H1 (cell line): ENCODE measurements around the gene CFHR1. TPM values are rescaled to one million over a fixed set of nuclear protein-coding genes. Genes with fewer than 3 reads are reported as not detected.

Experiments
- CTCF ChIA-PET: fragments of 300-600 bp; sonication (Branson Sonifier 250); formaldehyde crosslinking; loops from one replicate; lab custom pipeline; 2021; ENCODE audit not compliant: partially characterized antibody; lab: Charles Lee
- POLR2A ChIA-PET: fragments of 300-600 bp; sonication (Branson Sonifier 250); formaldehyde crosslinking; loops from one replicate; lab custom pipeline; 2021; ENCODE audit warnings: inconsistent platforms; ENCODE audit not compliant: partially characterized antibody; lab: Charles Lee
- DNase-seq, 2 experiments: peaks; one replicate each; pipeline versions ENCODE4 v3.0.0 to v3.0.0-alpha.2; 2010 to 2022; ENCODE audit warnings: low spot score in 2 of 2, low read depth in 1 of 2, mixed read lengths in 1 of 2
- FAIRE-seq: peaks from 2 replicates; lab custom pipeline; 2011; peaks lifted over from hg19 to GRCh38; lab: Jason Lieb, UNC
- H2AFZ ChIP-seq: 2 replicates; pipeline ENCODE4 v1.8.1; 2012; ENCODE audit warnings: low read length, inconsistent platforms
- H2AK5ac ChIP-seq: 2 replicates; pipeline ENCODE4 v1.6.1; 2013; ENCODE audit warnings: low read depth, low read length
- H2BK120ac ChIP-seq: replicated peaks from 2 replicates; pipeline ENCODE3; 2013; ENCODE audit warnings: low read depth, low read length, inconsistent platforms
- H2BK12ac ChIP-seq: 2 replicates; pipeline ENCODE4 v1.6.1; 2013; ENCODE audit warnings: low read depth, low read length
- H2BK15ac ChIP-seq: 2 replicates; pipeline ENCODE4 v1.6.1; 2013; ENCODE audit warnings: low read length
- H2BK20ac ChIP-seq: 2 replicates; pipeline ENCODE4 v1.6.1; 2013; ENCODE audit warnings: low read length
- H2BK5ac ChIP-seq: 2 replicates; pipeline ENCODE4 v1.6.1; 2013; ENCODE audit warnings: low read depth, low read length
- H3K14ac ChIP-seq: 2 replicates; pipeline ENCODE4 v1.6.1; 2013; ENCODE audit warnings: inconsistent platforms; ENCODE audit not compliant: insufficient read length
- H3K18ac ChIP-seq: 2 replicates; pipeline ENCODE4 v1.6.1; 2013; ENCODE audit warnings: low read length; ENCODE audit errors: extremely low read depth
- H3K23ac ChIP-seq: 2 replicates; pipeline ENCODE4 v1.6.1; 2013; ENCODE audit warnings: inconsistent platforms; ENCODE audit not compliant: insufficient read length
- H3K23me2 ChIP-seq: 2 replicates; pipeline ENCODE4 v1.6.1; 2013; ENCODE audit warnings: low read depth, low read length
- H3K27ac ChIP-seq: 2 replicates; pipeline ENCODE4 v1.6.1; 2011; ENCODE audit warnings: low read depth, low read length, inconsistent platforms
- H3K27me3 ChIP-seq, 4 experiments: replicated peaks in 1 of 4; 1 replicate in 1 of 4; 2 replicates in 3 of 4; pipeline versions ENCODE4 v1.6.1 to v1.8.1; 2011 to 2013; ENCODE audit warnings: low read length in 3 of 4, mild to moderate bottlenecking in 3 of 4, inconsistent platforms in 2 of 4, mixed read lengths in 2 of 4, moderate library complexity in 1 of 4; ENCODE audit not compliant: control insufficient read depth in 3 of 4, insufficient read depth in 3 of 4; ENCODE audit errors: extremely low read depth in 1 of 4
- H3K36me3 ChIP-seq, 4 experiments: 2 replicates each; pipeline versions ENCODE4 v1.6.1 to v1.8.1; 2011 to 2013; ENCODE audit warnings: mild to moderate bottlenecking in 4 of 4, low read length in 3 of 4, moderate library complexity in 2 of 4, control low read depth in 1 of 4, inconsistent platforms in 1 of 4; ENCODE audit not compliant: insufficient read depth in 4 of 4, control insufficient read depth in 2 of 4
- H3K4ac ChIP-seq: replicated peaks from 2 replicates; pipeline ENCODE3; 2013; ENCODE audit warnings: low read length, low read depth, mixed read lengths, inconsistent platforms; ENCODE audit not compliant: insufficient read length
- H3K4me1 ChIP-seq, 4 experiments: replicated peaks in 1 of 4; 1 replicate in 1 of 4; 2 replicates in 3 of 4; pipeline versions ENCODE4 v1.6.1 to v1.8.1; 2011 to 2013; ENCODE audit warnings: low read length in 3 of 4, inconsistent platforms in 2 of 4, mixed read lengths in 1 of 4; ENCODE audit not compliant: insufficient read depth in 4 of 4, control insufficient read depth in 3 of 4
- H3K4me2 ChIP-seq, 2 experiments: 2 replicates each; pipeline versions ENCODE4 v1.6.1 to v1.8.1; 2011 to 2013; ENCODE audit warnings: low read depth in 2 of 2, low read length in 2 of 2, control low read depth in 1 of 2, inconsistent platforms in 1 of 2, mild to moderate bottlenecking in 1 of 2; ENCODE audit not compliant: insufficient read depth in 1 of 2
- H3K4me3 ChIP-seq, 4 experiments: fragments of 200-600, 300-600 bp in 1 of 4; sonication (generic), shearing (Covaris generic), sonication (Bioruptor Twin) in 1 of 4; 2 replicates each; pipeline versions ENCODE4 v1.5.1 to v1.8.1; 2011 to 2016; ENCODE audit warnings: low read length in 4 of 4, low read depth in 3 of 4, control low read depth in 2 of 4, inconsistent platforms in 2 of 4, mild to moderate bottlenecking in 2 of 4, mixed read lengths in 1 of 4, moderate library complexity in 1 of 4; ENCODE audit not compliant: insufficient read depth in 2 of 4; ENCODE audit errors: extremely low read depth in 1 of 4
- H3K56ac ChIP-seq: replicated peaks from 2 replicates; pipeline ENCODE3; 2013; ENCODE audit warnings: low read depth, mild to moderate bottlenecking, mixed read lengths, low read length, inconsistent platforms; ENCODE audit not compliant: insufficient read length
- H3K79me1 ChIP-seq: 2 replicates; pipeline ENCODE4 v1.6.1; 2013; ENCODE audit warnings: low read depth, low read length, control low read depth
- H3K79me2 ChIP-seq, 2 experiments: 2 replicates each; pipeline versions ENCODE4 v1.6.1 to v1.8.1; 2012 to 2013; ENCODE audit warnings: low read length in 2 of 2, mild to moderate bottlenecking in 2 of 2, inconsistent platforms in 1 of 2; ENCODE audit not compliant: insufficient read depth in 2 of 2, control insufficient read depth in 1 of 2
- H3K9ac ChIP-seq, 4 experiments: replicated peaks in 1 of 4; 1 replicate in 1 of 4; 2 replicates in 3 of 4; pipeline versions ENCODE4 v1.6.1 to v1.8.1; 2011 to 2013; ENCODE audit warnings: low read depth in 3 of 4, low read length in 3 of 4, control low read depth in 2 of 4, mild to moderate bottlenecking in 2 of 4, moderate library complexity in 2 of 4, inconsistent platforms in 1 of 4; ENCODE audit errors: extremely low read depth in 1 of 4
- H3K9me3 ChIP-seq, 2 experiments: 2 replicates each; pipeline versions ENCODE4 v1.6.1 to v1.8.1; 2012 to 2013; ENCODE audit warnings: mild to moderate bottlenecking in 2 of 2, moderate library complexity in 2 of 2, control low read depth in 1 of 2, inconsistent platforms in 1 of 2, low read depth in 1 of 2, low read length in 1 of 2, mixed read lengths in 1 of 2; ENCODE audit not compliant: insufficient read depth in 2 of 2
- H4K20me1 ChIP-seq, 2 experiments: replicated peaks in 1 of 2; 2 replicates each; pipeline versions ENCODE3 to v1.8.1; 2011 to 2013; ENCODE audit warnings: inconsistent platforms in 2 of 2, low read length in 2 of 2, mild to moderate bottlenecking in 1 of 2; ENCODE audit not compliant: insufficient read depth in 2 of 2, control insufficient read depth in 1 of 2
- H4K5ac ChIP-seq: 2 replicates; pipeline ENCODE4 v1.6.1; 2013; ENCODE audit warnings: low read length, low read depth, mixed read lengths, inconsistent platforms; ENCODE audit not compliant: insufficient read length
- H4K8ac ChIP-seq: 2 replicates; pipeline ENCODE4 v1.8.0; 2013; ENCODE audit warnings: mild to moderate bottlenecking, moderate library complexity, low read length, inconsistent platforms; ENCODE audit not compliant: insufficient read depth; ENCODE audit errors: extremely low read depth
- H4K91ac ChIP-seq: replicated peaks from 2 replicates; pipeline ENCODE3; 2013; ENCODE audit warnings: low read length, mixed read lengths, inconsistent platforms; ENCODE audit not compliant: insufficient read length
- ASH2L ChIP-seq: fragments of 200-600, 300-600 bp; sonication (generic); IDR thresholded peaks from one replicate; pipeline ENCODE4 v1.7.1; 2017; ENCODE audit warnings: low read length
- BCL11A ChIP-seq, 2 experiments: IDR thresholded peaks; one replicate each; pipeline ENCODE4 v1.6.1; 2011; ENCODE audit warnings: low read depth in 2 of 2, low read length in 2 of 2, mild to moderate bottlenecking in 2 of 2
- BRCA1 ChIP-seq: IDR thresholded peaks from 2 replicates; pipeline ENCODE4 v1.6.1; 2012; ENCODE audit warnings: low read depth, low read length, improper control_type of control experiment
- EP300 ChIP-seq, 2 experiments: IDR thresholded peaks; 1 replicate in 1 of 2; 2 replicates in 1 of 2; pipeline ENCODE4 v1.6.1; 2011 to 2012; ENCODE audit warnings: low read depth in 2 of 2, low read length in 2 of 2, mild to moderate bottlenecking in 2 of 2, borderline replicate concordance in 1 of 2, inconsistent platforms in 1 of 2, moderate library complexity in 1 of 2
- EZH2 ChIP-seq: fragments of 200-600 bp; sonication (generic); IDR thresholded peaks from 2 replicates; pipeline ENCODE4 v1.7.1; 2012; ENCODE audit warnings: low read depth, mild to moderate bottlenecking, moderate library complexity, low read length, inconsistent platforms; ENCODE audit not compliant: severe bottlenecking
- GTF2F1 ChIP-seq: IDR thresholded peaks from 2 replicates; pipeline ENCODE4 v1.6.1; 2012; ENCODE audit warnings: low read depth, low read length, improper control_type of control experiment, borderline replicate concordance
- HDAC2 ChIP-seq, 2 experiments: fragments of 300-600 bp in 1 of 2; sonication (generic) in 1 of 2; IDR thresholded peaks; 2 replicates each; pipeline ENCODE4 v1.6.1; 2011 to 2012; ENCODE audit warnings: low read depth in 2 of 2, low read length in 2 of 2, mild to moderate bottlenecking in 2 of 2, moderate library complexity in 2 of 2, borderline replicate concordance in 1 of 2, inconsistent platforms in 1 of 2
- MAFK ChIP-seq: IDR thresholded peaks from 2 replicates; pipeline ENCODE4 v1.6.1; 2012; ENCODE audit warnings: low read depth, mild to moderate bottlenecking, improper control_type of control experiment, low read length
- POLR2A ChIP-seq, 2 experiments: IDR thresholded peaks; 1 replicate in 1 of 2; 2 replicates in 1 of 2; pipeline ENCODE4 v1.6.1; 2011; ENCODE audit warnings: low read depth in 2 of 2, low read length in 2 of 2, mild to moderate bottlenecking in 2 of 2; ENCODE audit errors: control extremely low read depth in 1 of 2
- SIN3A ChIP-seq, 2 experiments: IDR thresholded peaks in 1 of 2; conservative IDR thresholded peaks in 1 of 2; 2 replicates each; pipeline ENCODE4 v1.6.1; 2011 to 2012; ENCODE audit warnings: low read length in 2 of 2, improper control_type of control experiment in 1 of 2, low read depth in 1 of 2, mild to moderate bottlenecking in 1 of 2
- SIRT6 ChIP-seq: IDR thresholded peaks from one replicate; pipeline ENCODE4 v1.7.1; 2012; ENCODE audit warnings: low read length, inconsistent platforms
- SP1 ChIP-seq: IDR thresholded peaks from 2 replicates; pipeline ENCODE4 v1.6.1; 2011; ENCODE audit warnings: low read depth, low read length
- SP4 ChIP-seq: IDR thresholded peaks from 2 replicates; pipeline ENCODE4 v1.6.1; 2012; ENCODE audit warnings: low read length, inconsistent platforms
- SRF ChIP-seq: IDR thresholded peaks from 2 replicates; pipeline ENCODE4 v1.6.1; 2011; ENCODE audit warnings: mild to moderate bottlenecking, low read depth, low read length, moderate library complexity
- TBP ChIP-seq: IDR thresholded peaks from 2 replicates; pipeline ENCODE4 v1.6.1; 2011; ENCODE audit warnings: low read depth, low read length, improper control_type of control experiment
- TEAD4 ChIP-seq: IDR thresholded peaks from 2 replicates; pipeline ENCODE4 v1.6.1; 2012; ENCODE audit warnings: low read depth, low read length, inconsistent platforms, mixed read lengths
- WGBS, 2 experiments: shearing (Covaris generic) in 1 of 2; methylation state at CpG; one replicate each; pipeline versions ENCODE4 v1.1.6 to v1.1.7; 2013 to 2015; ENCODE audit warnings: low lambda C conversion rate in 2 of 2, mixed read lengths in 2 of 2, inconsistent platforms in 1 of 2, low coverage in 1 of 2, missing lambda C conversion rate in 1 of 2; ENCODE audit not compliant: insufficient replicate concordance in 2 of 2, insufficient coverage in 1 of 2, insufficient read length in 1 of 2; ENCODE audit errors: extremely low coverage in 1 of 2, missing lambda C conversion rate in 1 of 2; 5-methylcytosine and 5-hydroxymethylcytosine counted together
- polyA plus RNA-seq, 7 experiments: library from polyadenylated mRNA; depleted of rRNA in 3 of 7; stranded (reverse) in 5 of 7; unstranded in 2 of 7; fragments of >200 nt in 5 of 7; fragments of 200-250 nt in 2 of 7; gene quantifications; 1 replicate in 5 of 7; 2 replicates in 1 of 7; 4 replicates in 1 of 7; pipeline versions ENCODE4 v1.2.1 to v1.2.3, GENCODE V29; 2011 to 2013; ENCODE audit warnings: missing spikeins in 2 of 7, mixed read lengths in 2 of 7
- total RNA-seq: library from RNA; stranded (reverse); fragmentation: NEBNext Ultra II Directional; extraction: Animal tissue kit (Norgen Biotek cat#: 25700); gene quantifications from 2 replicates; pipeline ENCODE4 v1.2.1, GENCODE V29; 2021

CFHR1 gene
- total and polyA plus RNA-seq, 2 of the 8 experiments (the other 6 are each of a cell fraction or from before 2014, with no cell fraction given): not detected

DNA sequence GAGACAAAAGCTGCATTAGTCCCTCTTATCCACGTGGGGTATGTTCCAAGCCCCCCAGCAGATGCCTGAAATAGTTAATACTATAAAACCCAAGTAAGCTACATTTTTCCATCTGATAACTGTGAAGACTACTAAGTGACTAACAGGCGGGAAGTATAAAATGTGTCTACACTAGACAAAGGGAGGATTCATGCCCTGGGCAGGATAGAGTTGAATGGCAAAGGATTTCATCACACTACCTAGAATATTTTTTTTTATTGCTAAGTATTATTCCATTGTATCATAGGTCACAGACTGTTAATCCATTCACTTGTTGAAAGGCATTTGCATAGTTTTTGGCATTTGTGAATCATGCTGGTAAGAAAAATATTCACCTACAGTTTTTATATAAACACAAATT, 41.9 kb downstream of the CFHR1 start:
- 75% methylated on average over 2 of the region's 2 CpGs; no CpG with 5 or more reads in 1 of the 2 experiments for WGBS, 2 experiments
- no peak overlapping the region for H3K14ac ChIP-seq
- no peak overlapping the region for H4K5ac ChIP-seq
- no peak overlapping the region for H2BK15ac ChIP-seq
- no peaks in the 10 kb centered on the region for H3K79me1 ChIP-seq
- FAIRE-seq (no peak), DNase-seq (no peak)
- no peaks in the 10 kb centered on the region for H3K4me1 ChIP-seq
- H4K8ac ChIP-seq: no peak overlapping the region
- H3K18ac ChIP-seq: no peak overlapping the region
- ChIA-PET CTCF (interaction anchor here (0.6 kb wide), 2 partner anchors 318 to 492 kb away, joined by 3 read pairs; no protein-coding TSS in a partner anchor), POLR2A (no interaction called here)
- H2AFZ ChIP-seq: no peak overlapping the region
- H3K56ac ChIP-seq: no peak overlapping the region
- no peak overlapping the region for H4K91ac ChIP-seq
- no peak overlapping the region for H3K27ac ChIP-seq
- H3K4ac ChIP-seq: no peak overlapping the region
- no peak overlapping the region for H3K9ac ChIP-seq
- H2BK120ac ChIP-seq: no peak overlapping the region
- H3K4me2 ChIP-seq: no peak overlapping the region
- no peak overlapping the region for H2AK5ac ChIP-seq
- no peaks in the 10 kb centered on the region for H3K23me2 ChIP-seq
- H3K27me3 ChIP-seq: no peaks in the 10 kb centered on the region
- no peaks in the 10 kb centered on the region for H3K9me3 ChIP-seq
- H4K20me1 ChIP-seq: no peaks in the 10 kb centered on the region
- no peak overlapping the region for H2BK5ac ChIP-seq
- H3K4me3 ChIP-seq: no peak overlapping the region
- no peaks in the 10 kb centered on the region for H3K36me3 ChIP-seq
- H3K23ac ChIP-seq: no peak overlapping the region
- no peaks in the 10 kb centered on the region for H3K79me2 ChIP-seq
- H2BK20ac ChIP-seq: no peak overlapping the region
- no peak overlapping the region for H2BK12ac ChIP-seq
- TF ChIP-seq BRCA1 (no peak), EZH2 (no peak), EP300 (IDR thresholded peaks at IDR 0.05; ENCODE audit: borderline replicate concordance in 1 of 2, low read depth in 2 of 2, low read length in 2 of 2) (no peak), GTF2F1 (no peak), TEAD4 (no peak), TBP (no peak), MAFK (no peak), SP1 (no peak), SIN3A (conservative IDR thresholded peaks at IDR 0.05 in 1 of 2, IDR thresholded peaks at IDR 0.05 in 1 of 2; ENCODE audit: low read depth in 1 of 2, low read length in 2 of 2) (no peak), SP4 (no peak), BCL11A (IDR thresholded peaks at IDR 0.05; ENCODE audit: low read depth in 2 of 2, low read length in 2 of 2) (no peak), POLR2A (IDR thresholded peaks at IDR 0.05; ENCODE audit: control extremely low read depth in 1 of 2, low read depth in 2 of 2, low read length in 2 of 2) (no peak), SIRT6 (no peak), HDAC2 (IDR thresholded peaks at IDR 0.05; ENCODE audit: borderline replicate concordance in 1 of 2, low read depth in 2 of 2, low read length in 2 of 2) (no peak), ASH2L (no peak), SRF (no peak)
